B cell (primary cell): Measurements from ENCODE around the gene NHSL1. TPM values are rescaled to one million over a fixed set of nuclear protein-coding genes. Genes with fewer than 3 reads are reported as not detected.

ENCODE experiments used
- ATAC-seq: fragments of 200-7000 bp; cut with Tn5 transposase; one replicate; pipeline ENCODE4 v1.10.0; 2021; ENCODE audit warnings: low read depth, mild to moderate bottlenecking, moderate number of reproducible peaks, moderate library complexity
- CTCF ChIA-PET: fragments of 350-600 bp; sonication (Branson Sonifier 250); formaldehyde crosslinking; loops from one replicate; lab custom pipeline; 2021; ENCODE audit warnings: antibody characterized with exemption, inconsistent platforms; lab: Charles Lee
- POLR2A ChIA-PET: fragments of 350-600 bp; sonication (Branson Sonifier 250); formaldehyde crosslinking; loops from one replicate; lab custom pipeline; 2021; ENCODE audit warnings: antibody characterized with exemption; lab: Charles Lee
- DNase-seq: peaks from one replicate; pipeline ENCODE4 v3.0.0; 2013
- H2AFZ ChIP-seq: 2 replicates; pipeline ENCODE4 v1.6.1; 2012; ENCODE audit warnings: mild to moderate bottlenecking, low read depth, low read length; ENCODE audit not compliant: insufficient read depth, poor library complexity, severe bottlenecking
- H3K27ac ChIP-seq, 2 donors: 1 replicate in 1 of 2; 2 replicates in 1 of 2; pipeline ENCODE4 v1.5.1; 2012 to 2013; ENCODE audit warnings: low read length in 2 of 2, mild to moderate bottlenecking in 2 of 2, moderate library complexity in 1 of 2
- H3K27me3 ChIP-seq, 4 experiments: fragments of 200-600 bp in 1 of 4; sonication (generic) in 1 of 4; replicated peaks in 1 of 4; 1 replicate in 2 of 4; 2 replicates in 2 of 4; pipeline versions ENCODE4 v1.6.1 to v1.7.0; 2013 to 2016; ENCODE audit warnings: low read length in 3 of 4, mild to moderate bottlenecking in 2 of 4, mixed read lengths in 1 of 4, moderate library complexity in 1 of 4; ENCODE audit not compliant: insufficient read depth in 4 of 4, control insufficient read depth in 3 of 4; ENCODE audit errors: control extremely low read depth in 1 of 4
- H3K36me3 ChIP-seq, 2 experiments: replicated peaks in 1 of 2; 1 replicate in 1 of 2; 2 replicates in 1 of 2; pipeline versions ENCODE4 v1.6.1 to v1.7.1; 2013; ENCODE audit warnings: low read length in 1 of 2; ENCODE audit not compliant: insufficient read depth in 2 of 2, control insufficient read depth in 1 of 2; ENCODE audit errors: control extremely low read depth in 1 of 2, extremely low read depth in 1 of 2
- H3K4me1 ChIP-seq, 2 donors: fragments of 200-600 bp in 1 of 2; sonication (generic) in 1 of 2; 1 replicate in 1 of 2; 2 replicates in 1 of 2; pipeline versions ENCODE4 v1.5.1 to v1.6.1; 2013 to 2017; ENCODE audit warnings: low read length in 2 of 2; ENCODE audit not compliant: control insufficient read depth in 2 of 2, insufficient read depth in 2 of 2
- H3K4me2 ChIP-seq: replicated peaks from 2 replicates; pipeline ENCODE3; 2012; ENCODE audit warnings: mild to moderate bottlenecking, low read depth, low read length; ENCODE audit not compliant: poor library complexity, severe bottlenecking
- H3K4me3 ChIP-seq, 5 experiments: fragments of 200-600 bp in 1 of 5; sonication (generic) in 1 of 5; 1 replicate in 3 of 5; 2 replicates in 2 of 5; pipeline versions ENCODE4 v1.5.1 to v1.7.0; 2011 to 2016; ENCODE audit warnings: low read length in 4 of 5, mild to moderate bottlenecking in 4 of 5, low read depth in 2 of 5, control low read depth in 1 of 5, moderate library complexity in 1 of 5; ENCODE audit not compliant: insufficient read depth in 1 of 5; ENCODE audit errors: control extremely low read depth in 1 of 5, extremely low read depth in 1 of 5
- H3K79me2 ChIP-seq: fragments of 200-600 bp; sonication (generic); one replicate; pipeline ENCODE4 v1.6.0; 2016; ENCODE audit warnings: low read length; ENCODE audit not compliant: control insufficient read depth, insufficient read depth
- H3K9ac ChIP-seq: fragments of 200-600 bp; sonication (generic); 2 replicates; pipeline ENCODE4 v1.6.1; 2017; ENCODE audit warnings: mild to moderate bottlenecking, low read length, moderate library complexity
- H3K9me3 ChIP-seq, 3 donors: one replicate each; pipeline versions ENCODE4 v1.6.1 to v1.7.1; 2013; ENCODE audit warnings: low read length in 2 of 3; ENCODE audit not compliant: control insufficient read depth in 2 of 3, insufficient read depth in 1 of 3; ENCODE audit errors: control extremely low read depth in 1 of 3
- H4K20me1 ChIP-seq: 2 replicates; pipeline ENCODE4 v1.6.0; 2012; ENCODE audit warnings: mild to moderate bottlenecking, low read length; ENCODE audit not compliant: insufficient read depth, control insufficient read depth, poor library complexity, severe bottlenecking
- H3K27ac Mint-ChIP-seq: one replicate; pipeline ENCODE4 v1.8.0; 2021; ENCODE audit warnings: mixed read lengths
- H3K27me3 Mint-ChIP-seq: one replicate; pipeline ENCODE4 v1.8.0; 2021; ENCODE audit warnings: mixed read lengths
- H3K4me1 Mint-ChIP-seq: one replicate; pipeline ENCODE4 v1.8.0; 2021; ENCODE audit warnings: mixed read lengths
- H3K4me3 Mint-ChIP-seq: one replicate; pipeline ENCODE4 v1.8.0; 2021; ENCODE audit warnings: mixed read lengths
- H3K9me3 Mint-ChIP-seq: one replicate; pipeline ENCODE4 v1.8.0; 2022; ENCODE audit warnings: mixed read lengths; ENCODE audit not compliant: insufficient read depth
- CTCF ChIP-seq: fragments of 200-600 bp; IDR thresholded peaks from one replicate; pipeline ENCODE4 v1.8.0; 2022; ENCODE audit warnings: antibody characterized with exemption, mild to moderate bottlenecking
- EZH2 ChIP-seq: IDR thresholded peaks from 2 replicates; pipeline ENCODE4 v1.6.1; 2012; ENCODE audit warnings: borderline replicate concordance, low read depth, mild to moderate bottlenecking, moderate library complexity, low read length; ENCODE audit not compliant: insufficient read depth, poor library complexity, severe bottlenecking
- WGBS: methylation state at CpG from one replicate; pipeline ENCODE4 v1.1.5; 2013; ENCODE audit warnings: missing lambda C conversion rate; ENCODE audit not compliant: insufficient coverage; 5-methylcytosine and 5-hydroxymethylcytosine counted together
- intact Hi-C: fragments of 100-400 bp; cut with micrococcal nuclease; formaldehyde crosslinking; loops from one replicate; pipeline ENCODE4 v1.10.0; 2022
- polyA plus RNA-seq: library from polyadenylated mRNA; depleted of rRNA; stranded (reverse); fragments of >200 nt; gene quantifications from 2 replicates; pipeline ENCODE4 v1.2.3, GENCODE V29; 2012
- total RNA-seq, 2 donors: library from RNA; stranded (reverse); fragments of 120-200 nt in 1 of 2; gene quantifications; 1 replicate in 1 of 2; 2 replicates in 1 of 2; pipeline versions ENCODE4 v1.2.3 to v1.2.4, GENCODE V29; 2013 to 2022

NHSL1 gene
- total and polyA plus RNA-seq, 2 donors (not counting 1 experiment from before 2014, with no cell fraction given): 0.04 to 0.10 TPM

GRCh38 chr6:138461647-138462046 is 37.6 kb downstream of the NHSL1 start:
- Mint-ChIP-seq H3K9me3 (no peaks in the 10 kb centered on the region), H3K27ac (no peak overlapping the region), H3K4me1 (peaks cover 3% of the 10 kb centered on the region), H3K4me3 (no peak overlapping the region), H3K27me3 (peaks cover 3% of the 10 kb centered on the region)
- 91% methylated on average over 1 of the region's 1 CpG for WGBS
- Histone ChIP-seq H3K4me1 (peaks cover under 1 to 4% of the 10 kb centered on the region in 2 donors), H3K36me3 (no peaks in the 10 kb centered on the region), H3K4me2 (no peak overlapping the region), H3K9me3 (peaks cover 0 to 7% (median 0%) of the 10 kb centered on the region in 3 donors), H3K27ac (no peak overlapping the region), H3K27me3 (no peaks in the 10 kb centered on the region), H3K4me3 (no peak overlapping the region), H3K9ac (no peak overlapping the region), H2AFZ (no peak overlapping the region), H3K79me2 (no peaks in the 10 kb centered on the region), H4K20me1 (no peaks in the 10 kb centered on the region)
- POLR2A ChIA-PET: no interaction called here
- ATAC-seq (no peak), DNase-seq (no peak)
- TF ChIP-seq EZH2 (no peak), CTCF (no peak)
- CTCF ChIA-PET: no interaction called here
- intact Hi-C loops: no loop called here

GRCh38 chr6:138456401-138456790 is 42.9 kb downstream of the NHSL1 start:
- H3K4me3 Mint-ChIP-seq: peak overlapping the region; percentile 76
- CTCF ChIA-PET: interaction anchor here (0.9 to 1.9 kb wide), 4 partner anchors 17 to 341 kb away, joined by 4 to 9 read pairs (median 6); no protein-coding TSS in a partner anchor
- intact Hi-C loops: loop anchor here (2.0 kb wide), 1 partner anchor 42 kb away; the partner anchor contains the start of gene NHSL1

More at GRCh38 chr6:138456401-138456790, 42.9 kb downstream of the NHSL1 start:
- no peak overlapping the region for H2AFZ ChIP-seq
- no peaks in the 10 kb centered on the region for H3K27me3 ChIP-seq
- H3K27ac ChIP-seq: no peak overlapping the region
- peak overlapping the region; percentile 68 for H3K4me2 ChIP-seq
- peaks cover 3% of the 10 kb centered on the region for H3K27me3 Mint-ChIP-seq
- DNase-seq (no peak), ATAC-seq (no peak)
- H4K20me1 ChIP-seq: no peaks in the 10 kb centered on the region
- TF ChIP-seq CTCF (no peak), EZH2 (no peak)
- H3K9me3 Mint-ChIP-seq: no peaks in the 10 kb centered on the region
- no CpG with 5 or more reads among the region's 6 CpGs for WGBS
- POLR2A ChIA-PET: no interaction called here
- peak overlapping the region in 1 of 5 experiments; percentile 36 for H3K4me3 ChIP-seq
- peak overlapping the region; percentile 66 for H3K27ac Mint-ChIP-seq
- no peaks in the 10 kb centered on the region for H3K36me3 ChIP-seq
- H3K4me1 ChIP-seq: peaks cover 19 to 24% of the 10 kb centered on the region in 2 donors
- no peaks in the 10 kb centered on the region for H3K9me3 ChIP-seq
- peaks cover 21% of the 10 kb centered on the region for H3K4me1 Mint-ChIP-seq
- H3K9ac ChIP-seq: peak overlapping the region; percentile 42
- no peaks in the 10 kb centered on the region for H3K79me2 ChIP-seq
